Measurements from ENCODE around the gene TMEM130. TPM values are rescaled to one million over a fixed set of nuclear protein-coding genes. Genes with fewer than 3 reads are reported as not detected.
A peak's percentile ranks its signal among the peaks of the same experiment; 100 is the strongest.

The TMEM130 gene
- total RNA-seq, 1 experiment from 2014 or later, result 1.7 TPM

GRCh38 chr7:98880485-98880884 lies 10.7 kb upstream of the TMEM130 start:
- Histone ChIP-seq H3K4ac (ENCODE audit: low read depth, low read length) (no peak overlapping the region), H4K91ac (ENCODE audit: insufficient read length, low read depth, low read length) (no peak overlapping the region), H2BK5ac (ENCODE audit: insufficient read length, low read length) (no peak overlapping the region), H2BK12ac (ENCODE audit: insufficient read length, low read depth, low read length) (no peak overlapping the region), H3K4me1 (ENCODE audit: insufficient read depth, low read length) (no peaks in the 10 kb centered on the region), H2AFZ (ENCODE audit: low read length) (no peak overlapping the region), H3K27ac (ENCODE audit: insufficient read length, low read depth, low read length) (no peak overlapping the region), H3K9me3 (ENCODE audit: control insufficient read depth, low read depth, low read length) (no peaks in the 10 kb centered on the region), H2BK20ac (ENCODE audit: low read depth, low read length, poor library complexity, severe bottlenecking) (no peak overlapping the region), H3K79me2 (ENCODE audit: insufficient read depth, low read length) (peaks cover 9% of the 10 kb centered on the region), H2BK15ac (ENCODE audit: low read depth, low read length) (no peak overlapping the region), H2AK5ac (ENCODE audit: insufficient read length, low read length) (no peak overlapping the region), H4K5ac (ENCODE audit: insufficient read length, low read depth, low read length) (no peak overlapping the region), H3K9ac (ENCODE audit: extremely low read depth, insufficient read length, low read length) (no peak overlapping the region), H3K79me1 (ENCODE audit: insufficient read depth, low read depth, low read length, poor library complexity, severe bottlenecking) (peaks cover 7% of the 10 kb centered on the region), H3K18ac (ENCODE audit: insufficient read length, low read depth, low read length) (no peak overlapping the region), H3T11ph (ENCODE audit: low read length) (no peak overlapping the region), H2BK120ac (ENCODE audit: low read depth, low read length, poor library complexity, severe bottlenecking) (no peak overlapping the region), H3K4me2 (ENCODE audit: insufficient read depth, insufficient read length, low read length) (no peak overlapping the region), H3K27me3 (ENCODE audit: insufficient read depth, low read length) (no peaks in the 10 kb centered on the region), H4K8ac (replicated peaks; ENCODE audit: insufficient read length, low read depth, low read length) (no peak overlapping the region), H3K23me2 (ENCODE audit: insufficient read length, low read depth, low read length, poor library complexity, severe bottlenecking) (peaks cover 7% of the 10 kb centered on the region), H4K20me1 (ENCODE audit: control insufficient read depth, insufficient read depth, insufficient read length) (no peaks in the 10 kb centered on the region), H3K23ac (ENCODE audit: insufficient read length, low read depth, low read length) (no peak overlapping the region), H3K14ac (ENCODE audit: insufficient read depth, low read length) (no peak overlapping the region), H3K56ac (ENCODE audit: insufficient read length, low read depth, low read length) (no peak overlapping the region)
- peak overlapping the region; percentile 86 to 93; a peak in 4 of 5 replicates for H3K4me3 Mint-ChIP-seq
- no peaks in the 10 kb centered on the region for H3K9me3 Mint-ChIP-seq
- H3K27ac Mint-ChIP-seq, result no peak overlapping the region
- H3K36me3 Mint-ChIP-seq (ENCODE audit: insufficient read depth in 1 of 3, low read depth in 3 of 3), result peaks cover 16 to 45% (median 42%) of the 10 kb centered on the region in 3 experiments; a peak in 6 of 7 replicates
- no peak for TF ChIP-seq CTCF (conservative IDR thresholded peaks at IDR 0.05)
- no peak for DNase-seq
- no peaks in the 10 kb centered on the region for H3K27me3 Mint-ChIP-seq (ENCODE audit: low read depth)
- WGBS (ENCODE audit: extremely low coverage, insufficient read length, low lambda C conversion rate), result no CpG with 5 or more reads among the region's 8 CpGs
- H3K4me1 Mint-ChIP-seq, result peaks cover 14 to 15% of the 10 kb centered on the region in 2 experiments
